Endothelial cell of umbilical vein (primary cell): Measurements from ENCODE around the gene HDHD5. TPM values are rescaled to one million over a fixed set of nuclear protein-coding genes. Genes with fewer than 3 reads are reported as not detected.

Experiments used
- BruUV-seq: library from RNA; stranded (reverse); fragments of 400-500 nt; replicated peaks from 2 replicates; lab custom pipeline; 2021; lab: Mats Ljungman, UMichigan
- CTCF ChIA-PET: fragments of 300-600, 350-600 bp; sonication (Branson Sonifier 250); formaldehyde crosslinking; loops from one replicate; lab custom pipeline; 2021; ENCODE audit warnings: antibody characterized with exemption, inconsistent platforms; lab: Charles Lee
- POLR2A ChIA-PET: fragments of 300-600, 350-600 bp; sonication (Branson Sonifier 250); formaldehyde crosslinking; loops from one replicate; lab custom pipeline; 2021; ENCODE audit warnings: antibody characterized with exemption, inconsistent platforms; lab: Charles Lee
- DNase-seq: peaks from one replicate; pipeline ENCODE4 v3.0.0-alpha.2; 2011; ENCODE audit warnings: low read depth, low spot score
- FAIRE-seq: peaks from 2 replicates; lab custom pipeline; 2011; peaks lifted over from hg19 to GRCh38; lab: Jason Lieb, UNC
- H2AFZ ChIP-seq: 2 replicates; pipeline ENCODE4 v1.6.0; 2012; ENCODE audit warnings: low read depth, low read length, control low read depth, inconsistent platforms
- H3K27ac ChIP-seq: 2 replicates; pipeline ENCODE4 v1.5.1; 2011; ENCODE audit warnings: low read depth, mild to moderate bottlenecking, control low read depth, low read length, moderate library complexity; ENCODE audit not compliant: insufficient read depth
- H3K27me3 ChIP-seq, 2 experiments: 2 replicates each; pipeline versions ENCODE4 v1.6.0 to v1.6.1; 2011; ENCODE audit warnings: low read length in 2 of 2, mixed read lengths in 1 of 2; ENCODE audit not compliant: control insufficient read depth in 2 of 2, insufficient read depth in 2 of 2
- H3K36me3 ChIP-seq, 2 experiments: 2 replicates in 1 of 2; 3 replicates in 1 of 2; pipeline ENCODE4 v1.5.1; 2011; ENCODE audit warnings: low read length in 2 of 2, mild to moderate bottlenecking in 1 of 2, moderate library complexity in 1 of 2; ENCODE audit not compliant: control insufficient read depth in 2 of 2, insufficient read depth in 2 of 2; ENCODE audit errors: extremely low read depth in 1 of 2
- H3K4me1 ChIP-seq: 3 replicates; pipeline ENCODE4 v1.5.1; 2011; ENCODE audit warnings: mild to moderate bottlenecking, low read length; ENCODE audit not compliant: control insufficient read depth, insufficient read depth; ENCODE audit errors: extremely low read depth
- H3K4me2 ChIP-seq: 2 replicates; pipeline ENCODE4 v1.6.1; 2011; ENCODE audit warnings: low read length, control low read depth, mixed read lengths; ENCODE audit not compliant: insufficient read depth
- H3K4me3 ChIP-seq, 3 experiments: fragments of 200-600 bp in 1 of 3; sonication (generic), shearing (Covaris generic) in 1 of 3; replicated peaks in 1 of 3; 2 replicates each; pipeline ENCODE4 v1.5.1; 2011 to 2016; ENCODE audit warnings: control low read depth in 3 of 3, low read length in 3 of 3, mild to moderate bottlenecking in 2 of 3, inconsistent platforms in 1 of 3, low read depth in 1 of 3, moderate library complexity in 1 of 3; ENCODE audit not compliant: insufficient read depth in 1 of 3
- H3K79me2 ChIP-seq: 2 replicates; pipeline ENCODE4 v1.6.0; 2012; ENCODE audit warnings: low read length, inconsistent platforms; ENCODE audit not compliant: control insufficient read depth, insufficient read depth
- H3K9ac ChIP-seq: replicated peaks from 2 replicates; pipeline ENCODE3; 2011; ENCODE audit warnings: low read length, control low read depth; ENCODE audit not compliant: insufficient read depth; ENCODE audit errors: extremely low read depth
- H3K9me1 ChIP-seq: replicated peaks from 3 replicates; pipeline ENCODE4 v1.6.0; 2011; ENCODE audit warnings: mild to moderate bottlenecking, low read length; ENCODE audit not compliant: control insufficient read depth, insufficient read depth; ENCODE audit errors: extremely low read depth
- H3K9me3 ChIP-seq: replicated peaks from 2 replicates; pipeline ENCODE4 v1.5.1; 2012; ENCODE audit warnings: low read length, inconsistent platforms; ENCODE audit not compliant: control insufficient read depth, insufficient read depth
- H4K20me1 ChIP-seq: replicated peaks from 2 replicates; pipeline ENCODE3; 2011; ENCODE audit warnings: mild to moderate bottlenecking, low read length; ENCODE audit not compliant: control insufficient read depth, insufficient read depth; ENCODE audit errors: extremely low read depth
- CTCF ChIP-seq, 2 donors: IDR thresholded peaks; 1 replicate in 1 of 2; 2 replicates in 1 of 2; pipeline ENCODE4 v1.5.1; 2011; ENCODE audit warnings: low read length in 2 of 2, mild to moderate bottlenecking in 2 of 2, moderate library complexity in 2 of 2, control low read depth in 1 of 2, inconsistent platforms in 1 of 2, low read depth in 1 of 2; ENCODE audit not compliant: insufficient read depth in 1 of 2; ENCODE audit errors: extremely low read depth in 1 of 2
- EZH2 ChIP-seq: IDR thresholded peaks from 2 replicates; pipeline ENCODE4 v1.6.1; 2012; ENCODE audit warnings: borderline replicate concordance, low read depth, mild to moderate bottlenecking, moderate library complexity, low read length, inconsistent platforms; ENCODE audit not compliant: severe bottlenecking
- FOS ChIP-seq: IDR thresholded peaks from 2 replicates; pipeline ENCODE4 v1.6.1; 2011; ENCODE audit warnings: mild to moderate bottlenecking, low read length, moderate library complexity, borderline replicate concordance; ENCODE audit not compliant: insufficient read depth
- GATA2 ChIP-seq: IDR thresholded peaks from 2 replicates; pipeline ENCODE4 v1.7.0; 2011; ENCODE audit warnings: low read depth, mild to moderate bottlenecking, moderate library complexity, mixed read lengths, low read length; ENCODE audit not compliant: insufficient read length, insufficient read depth
- JUN ChIP-seq: IDR thresholded peaks from 2 replicates; pipeline ENCODE4 v1.6.1; 2011; ENCODE audit warnings: borderline replicate concordance, low read depth; ENCODE audit not compliant: insufficient read length, insufficient read depth
- MYC ChIP-seq: IDR thresholded peaks from one replicate; pipeline ENCODE4 v1.6.1; 2011; ENCODE audit warnings: mild to moderate bottlenecking, low read depth, low read length
- POLR2A ChIP-seq: IDR thresholded peaks from 2 replicates; pipeline ENCODE4 v1.6.1; 2012; ENCODE audit warnings: low read depth, mild to moderate bottlenecking, control low read depth, low read length
- POLR2AphosphoS5 ChIP-seq: IDR thresholded peaks from 2 replicates; pipeline ENCODE4 v1.6.1; 2012; ENCODE audit warnings: low read depth, mild to moderate bottlenecking, control low read depth, low read length, moderate library complexity; ENCODE audit not compliant: insufficient read depth
- dilution Hi-C: fragments of 300-500 bp; cut with MboI; formaldehyde crosslinking; loops from one replicate; pipeline ENCODE4 v1.15.0; 2019; ENCODE audit warnings: low sequenced_read_pairs; ENCODE audit not compliant: extremely low pct_ligation_motif_present
- intact Hi-C: fragments of 100-400 bp; cut with micrococcal nuclease; formaldehyde crosslinking; loops from one replicate; pipeline ENCODE4 v1.10.0; 2022
- polyA plus RNA-seq, 4 experiments: library from polyadenylated mRNA; depleted of rRNA in 3 of 4; stranded (reverse) in 3 of 4; unstranded in 1 of 4; fragments of >200 nt; gene quantifications; 2 replicates each; pipeline versions ENCODE4 v1.2.1 to v1.2.3, GENCODE V29; 2011 to 2012; ENCODE audit warnings: missing spikeins in 1 of 4
- total RNA-seq: library from RNA; stranded (reverse); gene quantifications from 2 replicates; pipeline ENCODE4 v1.2.3, GENCODE V29; 2021
- TF ChIP-seq, protein P1 (sequence below): IDR thresholded peaks from 2 replicates; pipeline ENCODE4 v1.6.1; 2011; ENCODE audit not compliant: insufficient read depth, insufficient read length

Gene HDHD5
- total and polyA plus RNA-seq, 2 donors (not counting 3 experiments of a cell fraction or from before 2014, with no cell fraction given) = 28.1 to 54.1 TPM

DNA sequence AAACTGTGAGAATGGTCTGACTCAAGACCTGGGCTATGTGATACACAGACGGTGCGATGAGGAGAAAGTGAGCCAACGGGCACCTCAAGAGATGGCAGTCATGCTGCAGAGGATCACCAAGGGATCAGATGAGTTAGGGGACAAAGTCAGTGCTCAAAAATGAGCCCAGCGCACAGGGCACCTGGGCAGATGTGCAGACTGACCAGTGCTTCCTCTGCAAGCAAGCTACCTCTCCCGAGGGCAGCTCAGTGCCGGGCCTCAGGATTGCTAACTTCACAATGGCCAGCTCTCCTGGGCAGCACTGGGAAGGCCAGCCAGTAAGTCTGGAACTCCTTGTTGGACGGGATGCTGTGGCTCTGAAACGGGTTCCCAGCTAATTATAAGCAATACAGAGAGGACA is 15.3 kb downstream of the HDHD5 start:
- Histone ChIP-seq H3K9me1 (no peaks in the 10 kb centered on the region), H3K27me3 (no peaks in the 10 kb centered on the region), H3K36me3 (peaks cover 0 to 20% of the 10 kb centered on the region in 2 experiments), H3K9me3 (no peaks in the 10 kb centered on the region), H3K9ac (no peak overlapping the region), H2AFZ (no peak overlapping the region), H3K4me2 (no peak overlapping the region), H4K20me1 (no peaks in the 10 kb centered on the region), H3K79me2 (no peaks in the 10 kb centered on the region), H3K4me1 (no peaks in the 10 kb centered on the region), H3K4me3 (no peak overlapping the region), H3K27ac (no peak overlapping the region)
- intact Hi-C loops = no loop called here
- TF ChIP-seq FOS = no peak
- no peak for TF ChIP-seq MYC
- no peak for TF ChIP-seq GATA2
- no peak for TF ChIP-seq POLR2A
- TF ChIP-seq, protein P1, sequence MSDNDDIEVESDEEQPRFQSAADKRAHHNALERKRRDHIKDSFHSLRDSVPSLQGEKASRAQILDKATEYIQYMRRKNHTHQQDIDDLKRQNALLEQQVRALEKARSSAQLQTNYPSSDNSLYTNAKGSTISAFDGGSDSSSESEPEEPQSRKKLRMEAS = no peak
- no peak for TF ChIP-seq CTCF (IDR thresholded peaks at IDR 0.05; ENCODE audit: extremely low read depth in 1 of 2, insufficient read depth in 1 of 2, low read depth in 1 of 2, low read length in 2 of 2)
- TF ChIP-seq POLR2AphosphoS5 = no peak
- TF ChIP-seq EZH2 = no peak
- no peak for TF ChIP-seq JUN
- dilution Hi-C loops = no loop called here
- ChIA-PET CTCF (interaction anchor here (0.8 to 1.5 kb wide), 2 partner anchors 21 to 28 kb away, joined by 3 to 5 read pairs; no protein-coding TSS in a partner anchor), POLR2A (no interaction called here)
- DNase-seq (no peak), FAIRE-seq (no peak)
- BruUV-seq = no TSS peak
